ENCODE results near the gene DGKB.

Gene DGKB

DNA sequence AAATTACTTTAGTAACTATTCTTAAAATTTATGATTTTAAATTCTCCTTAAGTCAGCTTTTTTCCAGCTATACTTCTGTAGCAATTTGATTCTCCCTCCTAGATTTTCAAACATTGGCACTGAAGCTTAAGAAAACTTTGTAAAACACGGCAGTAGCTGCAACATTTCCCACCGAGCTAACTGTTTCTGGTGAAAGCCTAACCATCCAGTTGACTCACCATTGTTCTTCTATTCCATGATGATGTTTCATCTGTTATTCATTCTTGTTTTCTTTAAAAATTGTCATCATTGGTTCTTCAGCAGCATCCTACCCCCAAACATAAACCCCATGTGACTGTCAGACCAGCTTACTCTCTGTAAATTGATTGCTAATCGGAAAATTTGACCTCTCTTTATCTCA is 312.3 kb downstream of the DGKB start:
- no peak overlapping the region for H3K27ac ChIP-seq
- no peak for TF ChIP-seq CTCF (conservative IDR thresholded peaks at IDR 0.05; ENCODE audit: low read depth)
- POLR2A ChIA-PET (ENCODE audit: low non-redundant PET) = no interaction called here
- no peak for DNase-seq (ENCODE audit: low spot score)
- CTCF ChIA-PET = no interaction called here

- no peak for DNase-seq (ENCODE audit: low spot score)
- POLR2A ChIA-PET (ENCODE audit: low non-redundant PET) = no interaction called here
- CTCF ChIA-PET = no interaction called here
- no peak overlapping the region for H3K27ac ChIP-seq
- no peak for TF ChIP-seq CTCF (conservative IDR thresholded peaks at IDR 0.05; ENCODE audit: low read depth)
Observed at GRCh38 chr7:14585232-14585631, 317.3 kb downstream of the DGKB start.

GRCh38 chr7:14583518-14583917 is 319.0 kb downstream of the DGKB start:
- ChIA-PET CTCF (no interaction called here), POLR2A (ENCODE audit: low non-redundant PET) (no interaction called here)
- no peak for DNase-seq (ENCODE audit: low spot score)
- H3K27ac ChIP-seq = no peak overlapping the region
- TF ChIP-seq CTCF (conservative IDR thresholded peaks at IDR 0.05; ENCODE audit: low read depth) = no peak

DNA sequence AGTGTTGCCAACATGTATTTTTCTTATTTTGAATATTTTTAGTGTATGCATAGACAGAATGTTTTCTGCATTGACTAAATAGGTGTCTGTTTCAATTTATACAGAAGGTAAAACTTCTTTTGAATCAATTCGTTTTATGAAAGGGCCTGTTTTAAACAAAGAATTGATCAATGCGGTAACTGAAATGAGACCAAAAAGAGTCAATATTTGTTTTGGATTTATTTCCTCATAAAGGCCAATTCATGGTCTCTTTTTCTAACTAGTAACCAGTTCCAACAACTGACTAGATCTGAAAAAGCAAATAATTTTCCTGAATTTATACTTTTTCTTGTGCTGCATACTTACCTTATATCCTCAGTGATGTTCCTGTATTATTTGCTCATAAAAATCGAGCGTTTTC is 320.5 kb downstream of the DGKB start:
- ChIA-PET CTCF (no interaction called here), POLR2A (ENCODE audit: low non-redundant PET) (no interaction called here)
- no peak for DNase-seq (ENCODE audit: low spot score)
- no peak overlapping the region for H3K27ac ChIP-seq
- no peak for TF ChIP-seq CTCF (conservative IDR thresholded peaks at IDR 0.05; ENCODE audit: low read depth)

GRCh38 chr7:14579971-14580370 is 322.6 kb downstream of the DGKB start:
- no peak overlapping the region for H3K27ac ChIP-seq
- POLR2A ChIA-PET (ENCODE audit: low non-redundant PET) = no interaction called here
- TF ChIP-seq CTCF (conservative IDR thresholded peaks at IDR 0.05; ENCODE audit: low read depth) = no peak
- DNase-seq (ENCODE audit: low spot score) = no peak
- CTCF ChIA-PET = no interaction called here

- no peak for DNase-seq (ENCODE audit: low spot score)
- no peak overlapping the region for H3K27ac ChIP-seq
- CTCF ChIA-PET = interaction anchor here (0.5 kb wide), 1 partner anchor 1978 kb away, joined by 3 read pairs; no protein-coding TSS in a partner anchor
- POLR2A ChIA-PET (ENCODE audit: low non-redundant PET) = no interaction called here
- TF ChIP-seq CTCF (conservative IDR thresholded peaks at IDR 0.05; ENCODE audit: low read depth) = no peak
Observed at GRCh38 chr7:14576578-14576977, 326.0 kb downstream of the DGKB start.

Data from RWPE1 (cell line).